ENCODE data around the gene TAS2R3.

DNA sequence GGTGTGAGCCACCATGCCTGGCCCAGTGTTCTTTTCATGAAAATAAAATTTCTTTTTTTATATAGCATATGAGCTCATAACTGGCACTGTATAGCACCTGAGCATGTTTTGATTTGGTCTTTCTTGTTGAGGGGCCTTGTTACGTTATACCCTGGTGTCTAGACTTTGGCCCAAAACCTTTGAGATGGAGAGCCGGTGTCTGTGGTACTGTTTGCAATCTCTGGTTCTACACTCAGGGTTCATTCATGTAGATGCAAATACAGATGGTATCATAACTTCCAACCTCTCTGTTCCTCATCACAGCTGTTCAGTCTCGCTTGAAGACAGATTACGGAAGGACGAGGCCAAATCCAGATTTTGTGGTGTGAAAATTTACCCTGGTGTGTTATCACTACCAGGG is 26.0 kb downstream of the TAS2R3 start, which contains the start of gene TAS2R5:
- TF ChIP-seq YY1 (IDR thresholded peaks at IDR 0.05; ENCODE audit: low read depth) (no peak), TEAD4 (IDR thresholded peaks at IDR 0.05) (no peak), NFIC (IDR thresholded peaks at IDR 0.05) (no peak), RAD21 (IDR thresholded peaks at IDR 0.05; ENCODE audit: low read depth) (no peak), TAF1 (IDR thresholded peaks at IDR 0.05; ENCODE audit: low read depth) (no peak), CEBPB (IDR thresholded peaks at IDR 0.05) (no peak), EGR1 (IDR thresholded peaks at IDR 0.05) (no peak), CREB1 (IDR thresholded peaks at IDR 0.05; ENCODE audit: low read depth) (no peak), TCF12 (IDR thresholded peaks at IDR 0.05; ENCODE audit: low read depth) (no peak), EP300 (IDR thresholded peaks at IDR 0.05; ENCODE audit: borderline replicate concordance) (no peak), FOXM1 (IDR thresholded peaks at IDR 0.05; ENCODE audit: borderline replicate concordance, low read depth) (no peak)
- TF ChIP-seq, protein P1, sequence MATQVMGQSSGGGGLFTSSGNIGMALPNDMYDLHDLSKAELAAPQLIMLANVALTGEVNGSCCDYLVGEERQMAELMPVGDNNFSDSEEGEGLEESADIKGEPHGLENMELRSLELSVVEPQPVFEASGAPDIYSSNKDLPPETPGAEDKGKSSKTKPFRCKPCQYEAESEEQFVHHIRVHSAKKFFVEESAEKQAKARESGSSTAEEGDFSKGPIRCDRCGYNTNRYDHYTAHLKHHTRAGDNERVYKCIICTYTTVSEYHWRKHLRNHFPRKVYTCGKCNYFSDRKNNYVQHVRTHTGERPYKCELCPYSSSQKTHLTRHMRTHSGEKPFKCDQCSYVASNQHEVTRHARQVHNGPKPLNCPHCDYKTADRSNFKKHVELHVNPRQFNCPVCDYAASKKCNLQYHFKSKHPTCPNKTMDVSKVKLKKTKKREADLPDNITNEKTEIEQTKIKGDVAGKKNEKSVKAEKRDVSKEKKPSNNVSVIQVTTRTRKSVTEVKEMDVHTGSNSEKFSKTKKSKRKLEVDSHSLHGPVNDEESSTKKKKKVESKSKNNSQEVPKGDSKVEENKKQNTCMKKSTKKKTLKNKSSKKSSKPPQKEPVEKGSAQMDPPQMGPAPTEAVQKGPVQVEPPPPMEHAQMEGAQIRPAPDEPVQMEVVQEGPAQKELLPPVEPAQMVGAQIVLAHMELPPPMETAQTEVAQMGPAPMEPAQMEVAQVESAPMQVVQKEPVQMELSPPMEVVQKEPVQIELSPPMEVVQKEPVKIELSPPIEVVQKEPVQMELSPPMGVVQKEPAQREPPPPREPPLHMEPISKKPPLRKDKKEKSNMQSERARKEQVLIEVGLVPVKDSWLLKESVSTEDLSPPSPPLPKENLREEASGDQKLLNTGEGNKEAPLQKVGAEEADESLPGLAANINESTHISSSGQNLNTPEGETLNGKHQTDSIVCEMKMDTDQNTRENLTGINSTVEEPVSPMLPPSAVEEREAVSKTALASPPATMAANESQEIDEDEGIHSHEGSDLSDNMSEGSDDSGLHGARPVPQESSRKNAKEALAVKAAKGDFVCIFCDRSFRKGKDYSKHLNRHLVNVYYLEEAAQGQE (IDR thresholded peaks at IDR 0.05; ENCODE audit: low read depth): no peak
- TF ChIP-seq, protein P2, sequence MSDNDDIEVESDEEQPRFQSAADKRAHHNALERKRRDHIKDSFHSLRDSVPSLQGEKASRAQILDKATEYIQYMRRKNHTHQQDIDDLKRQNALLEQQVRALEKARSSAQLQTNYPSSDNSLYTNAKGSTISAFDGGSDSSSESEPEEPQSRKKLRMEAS (IDR thresholded peaks at IDR 0.05): no peak
- TF ChIP-seq, protein P3, sequence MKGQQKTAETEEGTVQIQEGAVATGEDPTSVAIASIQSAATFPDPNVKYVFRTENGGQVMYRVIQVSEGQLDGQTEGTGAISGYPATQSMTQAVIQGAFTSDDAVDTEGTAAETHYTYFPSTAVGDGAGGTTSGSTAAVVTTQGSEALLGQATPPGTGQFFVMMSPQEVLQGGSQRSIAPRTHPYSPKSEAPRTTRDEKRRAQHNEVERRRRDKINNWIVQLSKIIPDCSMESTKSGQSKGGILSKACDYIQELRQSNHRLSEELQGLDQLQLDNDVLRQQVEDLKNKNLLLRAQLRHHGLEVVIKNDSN (IDR thresholded peaks at IDR 0.05): no peak

Data from Ishikawa (cell line).